ENCODE measurements around the gene MYO18B. TPM values are rescaled to one million over a fixed set of nuclear protein-coding genes. Genes with fewer than 3 reads are reported as not detected.

The MYO18B gene
- total RNA-seq, 1 experiment from 2014 or later: 0.05 TPM

GRCh38 chr22:25882360-25882759 is 140.4 kb downstream of the MYO18B start:
- no peak for DNase-seq (ENCODE audit: low read depth, low spot score)
- ChIA-PET CTCF (no interaction called here), POLR2A (no interaction called here)

DNA sequence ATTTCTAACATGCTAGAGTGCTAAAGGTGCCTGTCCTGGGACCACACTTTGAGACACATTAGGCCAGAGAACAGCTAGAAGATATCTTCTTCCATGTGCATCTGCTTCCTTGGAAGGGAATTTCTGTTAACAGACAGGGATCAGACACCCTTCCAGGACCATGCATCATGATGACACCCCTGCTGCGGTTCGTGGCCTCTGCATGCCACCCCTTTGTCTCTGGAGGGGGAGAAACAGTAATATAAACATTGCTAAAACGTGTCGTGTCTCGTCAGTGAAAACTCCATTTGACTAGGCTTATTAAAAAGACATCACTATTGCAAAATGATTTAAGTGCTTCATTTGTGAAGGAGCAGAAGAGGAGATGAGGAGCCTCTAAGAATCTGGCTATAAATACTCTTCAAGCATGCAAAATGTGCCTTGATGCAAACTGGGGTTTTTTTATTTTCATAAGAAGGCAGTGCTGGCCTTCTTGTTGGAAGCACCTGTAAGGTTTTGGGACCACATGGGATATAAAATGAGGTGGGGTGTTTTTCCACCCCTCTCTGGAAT is 141.6 kb downstream of the MYO18B start:
- ChIA-PET POLR2A (no interaction called here), RAD21 (ENCODE audit: low non-redundant PET in 1 of 2, low total read pairs in 2 of 2, uncharacterized antibody in 2 of 2, unreplicated experiment in 2 of 2) (no interaction called here)
- BruUV-seq (replicated peaks): no TSS peak
- TF ChIP-seq EZH2phosphoT487 (IDR thresholded peaks at IDR 0.05; ENCODE audit: borderline replicate concordance): no peak
- TF ChIP-seq TCF7L2 (IDR thresholded peaks at IDR 0.05; ENCODE audit: borderline replicate concordance, extremely low read depth, insufficient read depth, insufficient read length): no peak
- TF ChIP-seq, protein P1, sequence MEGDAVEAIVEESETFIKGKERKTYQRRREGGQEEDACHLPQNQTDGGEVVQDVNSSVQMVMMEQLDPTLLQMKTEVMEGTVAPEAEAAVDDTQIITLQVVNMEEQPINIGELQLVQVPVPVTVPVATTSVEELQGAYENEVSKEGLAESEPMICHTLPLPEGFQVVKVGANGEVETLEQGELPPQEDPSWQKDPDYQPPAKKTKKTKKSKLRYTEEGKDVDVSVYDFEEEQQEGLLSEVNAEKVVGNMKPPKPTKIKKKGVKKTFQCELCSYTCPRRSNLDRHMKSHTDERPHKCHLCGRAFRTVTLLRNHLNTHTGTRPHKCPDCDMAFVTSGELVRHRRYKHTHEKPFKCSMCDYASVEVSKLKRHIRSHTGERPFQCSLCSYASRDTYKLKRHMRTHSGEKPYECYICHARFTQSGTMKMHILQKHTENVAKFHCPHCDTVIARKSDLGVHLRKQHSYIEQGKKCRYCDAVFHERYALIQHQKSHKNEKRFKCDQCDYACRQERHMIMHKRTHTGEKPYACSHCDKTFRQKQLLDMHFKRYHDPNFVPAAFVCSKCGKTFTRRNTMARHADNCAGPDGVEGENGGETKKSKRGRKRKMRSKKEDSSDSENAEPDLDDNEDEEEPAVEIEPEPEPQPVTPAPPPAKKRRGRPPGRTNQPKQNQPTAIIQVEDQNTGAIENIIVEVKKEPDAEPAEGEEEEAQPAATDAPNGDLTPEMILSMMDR (IDR thresholded peaks at IDR 0.05 in 2 of 3, conservative IDR thresholded peaks at IDR 0.05 in 1 of 3; ENCODE audit: borderline replicate concordance in 1 of 3, insufficient read depth in 1 of 3, low read depth in 2 of 3, low read length in 2 of 3): no peak
- no peak for TF ChIP-seq CBX3 (IDR thresholded peaks at IDR 0.05; ENCODE audit: low read depth)
- no peak for TF ChIP-seq JUND (IDR thresholded peaks at IDR 0.05)
- no peak for TF ChIP-seq SP1 (IDR thresholded peaks at IDR 0.05; ENCODE audit: low read depth)
- no peak for TF ChIP-seq POLR2A (IDR thresholded peaks at IDR 0.05; ENCODE audit: borderline replicate concordance, extremely low read depth, insufficient read depth, insufficient read length)
- TF ChIP-seq, protein P2, sequence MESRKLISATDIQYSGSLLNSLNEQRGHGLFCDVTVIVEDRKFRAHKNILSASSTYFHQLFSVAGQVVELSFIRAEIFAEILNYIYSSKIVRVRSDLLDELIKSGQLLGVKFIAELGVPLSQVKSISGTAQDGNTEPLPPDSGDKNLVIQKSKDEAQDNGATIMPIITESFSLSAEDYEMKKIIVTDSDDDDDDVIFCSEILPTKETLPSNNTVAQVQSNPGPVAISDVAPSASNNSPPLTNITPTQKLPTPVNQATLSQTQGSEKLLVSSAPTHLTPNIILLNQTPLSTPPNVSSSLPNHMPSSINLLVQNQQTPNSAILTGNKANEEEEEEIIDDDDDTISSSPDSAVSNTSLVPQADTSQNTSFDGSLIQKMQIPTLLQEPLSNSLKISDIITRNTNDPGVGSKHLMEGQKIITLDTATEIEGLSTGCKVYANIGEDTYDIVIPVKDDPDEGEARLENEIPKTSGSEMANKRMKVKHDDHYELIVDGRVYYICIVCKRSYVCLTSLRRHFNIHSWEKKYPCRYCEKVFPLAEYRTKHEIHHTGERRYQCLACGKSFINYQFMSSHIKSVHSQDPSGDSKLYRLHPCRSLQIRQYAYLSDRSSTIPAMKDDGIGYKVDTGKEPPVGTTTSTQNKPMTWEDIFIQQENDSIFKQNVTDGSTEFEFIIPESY (IDR thresholded peaks at IDR 0.05; ENCODE audit: extremely low read depth, insufficient replicate concordance, low read length): no peak

More at GRCh38 chr22:25882360-25882759, 140.4 kb downstream of the MYO18B start:
- Histone ChIP-seq H3K4me1 (ENCODE audit: control insufficient read depth in 1 of 2, insufficient read depth in 2 of 2, low read length in 2 of 2) (no peaks in the 10 kb centered on the region), H3K9me3 (ENCODE audit: control insufficient read depth in 1 of 2, insufficient read depth in 1 of 2, low read depth in 1 of 2, low read length in 2 of 2) (no peaks in the 10 kb centered on the region), H3K9ac (ENCODE audit: low read length) (no peak overlapping the region), H3K79me2 (ENCODE audit: insufficient read depth, low read length) (no peaks in the 10 kb centered on the region), H3K36me3 (ENCODE audit: control insufficient read depth in 1 of 2, insufficient read depth in 2 of 2, low read length in 2 of 2) (no peaks in the 10 kb centered on the region), H3K27me3 (ENCODE audit: insufficient read depth, low read length) (peaks cover 58% of the 10 kb centered on the region), H3K9me2 (ENCODE audit: insufficient read depth) (no peaks in the 10 kb centered on the region), H3K4me3 (replicated peaks in 1 of 2; ENCODE audit: low read depth in 1 of 2, low read length in 2 of 2) (no peak overlapping the region), H3K27ac (ENCODE audit: low read depth, low read length) (no peak overlapping the region), H2AFZ (ENCODE audit: low read depth, low read length, poor library complexity, severe bottlenecking) (no peak overlapping the region), H3K4me2 (ENCODE audit: low read length) (no peak overlapping the region), H4K20me1 (ENCODE audit: insufficient read depth) (no peaks in the 10 kb centered on the region)
- intact Hi-C loops (cut with micrococcal nuclease): no loop called here
- RAD21 ChIA-PET (ENCODE audit: low non-redundant PET in 1 of 2, low total read pairs in 2 of 2, uncharacterized antibody in 2 of 2, unreplicated experiment in 2 of 2): no interaction called here
- TF ChIP-seq EZH2phosphoT487 (IDR thresholded peaks at IDR 0.05; ENCODE audit: borderline replicate concordance) (no peak), CBX3 (IDR thresholded peaks at IDR 0.05; ENCODE audit: low read depth) (no peak), MAX (IDR thresholded peaks at IDR 0.05) (no peak), SRF (IDR thresholded peaks at IDR 0.05; ENCODE audit: low read depth) (no peak), YY1 (IDR thresholded peaks at IDR 0.05; ENCODE audit: extremely low read depth, insufficient replicate concordance, low read depth, low read length) (no peak), TCF7L2 (IDR thresholded peaks at IDR 0.05; ENCODE audit: borderline replicate concordance, extremely low read depth, insufficient read depth, insufficient read length) (no peak)
- TF ChIP-seq, protein P2 (IDR thresholded peaks at IDR 0.05; ENCODE audit: extremely low read depth, insufficient replicate concordance, low read length): no peak
- ATAC-seq: no peak
- BruUV-seq (replicated peaks): no TSS peak

More for the DNA sequence above, 141.6 kb downstream of the MYO18B start:
- CTCF ChIA-PET: no interaction called here
- DNase-seq (ENCODE audit: low read depth, low spot score): no peak
- Histone ChIP-seq H3K9me3 (ENCODE audit: control insufficient read depth in 1 of 2, insufficient read depth in 1 of 2, low read depth in 1 of 2, low read length in 2 of 2) (no peaks in the 10 kb centered on the region), H3K27me3 (ENCODE audit: insufficient read depth, low read length) (peaks cover 63% of the 10 kb centered on the region), H3K79me2 (ENCODE audit: insufficient read depth, low read length) (no peaks in the 10 kb centered on the region), H3K4me2 (ENCODE audit: low read length) (no peak overlapping the region), H3K4me1 (ENCODE audit: control insufficient read depth in 1 of 2, insufficient read depth in 2 of 2, low read length in 2 of 2) (no peaks in the 10 kb centered on the region), H3K9me2 (ENCODE audit: insufficient read depth) (no peaks in the 10 kb centered on the region), H3K36me3 (ENCODE audit: control insufficient read depth in 1 of 2, insufficient read depth in 2 of 2, low read length in 2 of 2) (no peaks in the 10 kb centered on the region), H3K4me3 (replicated peaks in 1 of 2; ENCODE audit: low read depth in 1 of 2, low read length in 2 of 2) (no peak overlapping the region), H2AFZ (ENCODE audit: low read depth, low read length, poor library complexity, severe bottlenecking) (no peak overlapping the region), H3K27ac (ENCODE audit: low read depth, low read length) (no peak overlapping the region), H3K9ac (ENCODE audit: low read length) (no peak overlapping the region), H4K20me1 (ENCODE audit: insufficient read depth) (no peaks in the 10 kb centered on the region)
- ATAC-seq: no peak
- intact Hi-C loops (cut with micrococcal nuclease): no loop called here
